ENCODE results near the gene SQSTM1.

The SQSTM1 gene

DNA sequence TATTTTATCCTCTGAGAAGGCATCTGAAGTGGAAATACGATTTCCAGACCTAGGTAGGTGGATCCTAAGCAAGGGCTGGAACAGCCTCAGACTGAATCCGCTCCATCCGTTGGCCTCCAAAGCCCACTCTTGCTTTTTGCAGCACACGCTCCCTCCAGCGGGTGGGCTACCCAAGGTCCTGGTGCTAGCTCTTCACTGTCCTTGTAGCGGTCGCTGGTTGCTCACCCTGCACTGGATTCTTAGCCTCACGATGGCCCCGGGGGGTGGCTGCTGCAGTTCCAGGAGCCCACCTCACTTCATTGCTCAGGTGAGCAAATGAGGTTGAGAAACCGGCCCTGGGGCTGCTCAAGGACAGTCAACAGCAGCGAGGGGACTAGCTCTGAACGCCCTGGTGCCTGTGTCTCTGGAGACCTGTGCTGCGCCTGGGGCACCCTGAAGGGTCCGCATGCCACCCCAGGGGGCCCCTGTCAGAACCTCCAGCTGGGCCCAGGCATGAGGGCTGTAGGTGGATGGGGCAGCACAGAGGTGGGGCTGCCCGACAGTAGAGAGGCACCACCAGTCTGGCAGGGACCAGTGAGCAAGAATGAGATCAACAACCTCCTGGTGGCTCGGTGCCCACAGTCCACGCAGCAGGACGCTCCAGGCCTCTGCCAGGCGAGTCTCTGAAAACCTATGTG is 18.4 kb upstream of the SQSTM1 start:
- no peak for DNase-seq (ENCODE audit: low read depth)
- TF ChIP-seq, protein P1, sequence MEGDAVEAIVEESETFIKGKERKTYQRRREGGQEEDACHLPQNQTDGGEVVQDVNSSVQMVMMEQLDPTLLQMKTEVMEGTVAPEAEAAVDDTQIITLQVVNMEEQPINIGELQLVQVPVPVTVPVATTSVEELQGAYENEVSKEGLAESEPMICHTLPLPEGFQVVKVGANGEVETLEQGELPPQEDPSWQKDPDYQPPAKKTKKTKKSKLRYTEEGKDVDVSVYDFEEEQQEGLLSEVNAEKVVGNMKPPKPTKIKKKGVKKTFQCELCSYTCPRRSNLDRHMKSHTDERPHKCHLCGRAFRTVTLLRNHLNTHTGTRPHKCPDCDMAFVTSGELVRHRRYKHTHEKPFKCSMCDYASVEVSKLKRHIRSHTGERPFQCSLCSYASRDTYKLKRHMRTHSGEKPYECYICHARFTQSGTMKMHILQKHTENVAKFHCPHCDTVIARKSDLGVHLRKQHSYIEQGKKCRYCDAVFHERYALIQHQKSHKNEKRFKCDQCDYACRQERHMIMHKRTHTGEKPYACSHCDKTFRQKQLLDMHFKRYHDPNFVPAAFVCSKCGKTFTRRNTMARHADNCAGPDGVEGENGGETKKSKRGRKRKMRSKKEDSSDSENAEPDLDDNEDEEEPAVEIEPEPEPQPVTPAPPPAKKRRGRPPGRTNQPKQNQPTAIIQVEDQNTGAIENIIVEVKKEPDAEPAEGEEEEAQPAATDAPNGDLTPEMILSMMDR (IDR thresholded peaks at IDR 0.05; ENCODE audit: low read depth, low read length, missing control alignments), result no peak
- no peak overlapping the region for H3K4me3 ChIP-seq (ENCODE audit: low read depth, low read length)

DNA sequence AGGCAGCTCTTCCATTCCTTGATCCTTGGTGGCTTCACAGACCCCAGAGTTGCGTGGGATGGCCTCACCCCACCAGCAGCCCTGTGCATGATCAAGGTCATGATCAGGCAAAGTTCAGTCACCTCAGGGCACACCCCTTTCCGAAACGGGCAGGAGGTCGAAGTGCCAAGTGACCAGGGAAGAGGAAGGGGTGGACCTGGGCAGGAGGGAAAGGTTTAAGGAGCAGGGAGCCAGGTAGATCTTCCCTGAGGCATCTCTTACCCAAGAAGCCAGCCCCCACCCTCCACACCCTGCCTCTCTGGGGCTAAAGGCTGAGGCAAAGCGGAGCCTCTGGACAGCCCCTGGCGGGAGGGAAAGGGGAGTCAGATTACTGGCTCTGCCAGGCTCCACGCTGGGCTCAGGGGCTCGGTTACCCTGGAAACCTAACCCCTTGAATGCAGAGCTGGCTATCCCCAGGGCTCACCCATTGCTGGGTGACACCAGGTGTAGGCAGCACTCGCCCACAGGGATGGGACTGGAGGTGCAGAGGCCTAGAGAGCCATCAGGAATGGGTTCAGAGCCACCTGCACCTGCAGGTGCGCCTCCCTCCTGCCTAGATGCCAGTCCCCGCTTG is 17.6 kb upstream of the SQSTM1 start:
- DNase-seq (ENCODE audit: low read depth), result no peak
- TF ChIP-seq, protein P1 (IDR thresholded peaks at IDR 0.05; ENCODE audit: low read depth, low read length, missing control alignments), result no peak
- H3K4me3 ChIP-seq (ENCODE audit: low read depth, low read length), result no peak overlapping the region

DNA sequence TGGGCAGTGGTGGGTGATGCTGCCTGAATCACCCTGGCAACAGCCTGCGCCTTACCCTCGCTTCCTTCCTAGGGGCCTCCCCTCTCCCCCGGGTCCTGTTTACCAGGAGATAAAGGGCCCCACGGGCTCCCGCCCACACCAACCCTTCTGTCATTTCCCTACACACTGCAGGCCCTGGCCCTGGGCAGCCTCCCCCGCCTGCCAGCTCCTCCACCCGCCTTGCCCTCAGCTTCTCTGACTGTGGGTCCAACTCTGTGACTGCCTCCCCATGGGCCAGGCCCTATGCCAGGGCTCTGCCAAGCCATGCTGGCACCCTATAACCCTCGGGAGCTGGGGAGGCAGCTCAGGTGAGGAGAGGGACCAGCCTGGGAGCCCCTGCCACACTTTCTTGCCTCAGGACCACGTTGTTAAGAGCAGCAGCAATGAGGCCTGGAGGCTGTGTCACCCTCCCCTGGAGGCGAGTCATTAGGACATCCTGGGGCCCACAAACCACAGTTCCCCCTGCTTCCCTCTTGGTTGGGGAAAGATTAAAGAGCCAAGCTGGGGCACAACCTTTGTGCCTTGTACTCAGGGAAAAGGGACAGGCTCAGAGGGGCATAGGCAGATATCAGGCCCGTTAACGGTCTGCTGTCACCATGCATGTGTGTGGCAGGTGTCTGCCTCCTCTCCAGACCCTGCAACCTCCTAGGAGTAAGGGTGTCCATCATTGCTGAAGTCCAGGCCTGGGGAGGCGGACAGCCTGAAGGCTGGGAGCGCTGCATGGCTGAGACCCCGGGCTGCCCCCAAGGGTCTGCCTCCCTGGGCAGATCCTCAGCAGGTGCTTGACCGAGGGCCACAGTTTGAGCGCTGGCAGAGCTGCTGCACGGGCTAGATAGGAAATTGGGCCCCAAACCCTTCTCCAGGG is 16.8 kb upstream of the SQSTM1 start:
- H3K4me3 ChIP-seq (ENCODE audit: low read depth, low read length), result no peak overlapping the region
- no peak for DNase-seq (ENCODE audit: low read depth)
- TF ChIP-seq, protein P1 (IDR thresholded peaks at IDR 0.05; ENCODE audit: low read depth, low read length, missing control alignments), result no peak

DNA sequence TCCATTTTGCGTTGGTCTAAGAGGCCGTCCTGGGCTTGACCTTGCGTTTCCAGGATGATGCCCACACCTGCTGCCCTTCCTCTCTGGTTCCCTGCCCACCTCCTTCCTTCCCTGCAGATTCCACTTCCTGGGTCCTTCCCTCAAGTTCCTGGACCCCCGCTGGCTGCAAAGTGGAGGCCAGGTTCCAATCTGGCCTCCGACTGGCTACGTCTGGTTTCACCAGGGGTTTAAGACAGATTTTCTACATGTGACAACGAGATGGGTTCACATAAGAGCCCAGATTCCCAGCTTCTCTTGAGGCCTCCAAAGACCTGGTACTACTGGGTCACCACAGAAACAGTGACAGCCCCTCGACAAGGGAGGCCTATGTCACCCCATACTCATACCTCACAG is 16.2 kb upstream of the SQSTM1 start:
- H3K4me3 ChIP-seq (ENCODE audit: low read depth, low read length), result no peak overlapping the region; the same call in 1 of the 2 replicates
- TF ChIP-seq, protein P1 (IDR thresholded peaks at IDR 0.05; ENCODE audit: low read depth, low read length, missing control alignments), result no peak
- no peak for DNase-seq (ENCODE audit: low read depth)

DNA sequence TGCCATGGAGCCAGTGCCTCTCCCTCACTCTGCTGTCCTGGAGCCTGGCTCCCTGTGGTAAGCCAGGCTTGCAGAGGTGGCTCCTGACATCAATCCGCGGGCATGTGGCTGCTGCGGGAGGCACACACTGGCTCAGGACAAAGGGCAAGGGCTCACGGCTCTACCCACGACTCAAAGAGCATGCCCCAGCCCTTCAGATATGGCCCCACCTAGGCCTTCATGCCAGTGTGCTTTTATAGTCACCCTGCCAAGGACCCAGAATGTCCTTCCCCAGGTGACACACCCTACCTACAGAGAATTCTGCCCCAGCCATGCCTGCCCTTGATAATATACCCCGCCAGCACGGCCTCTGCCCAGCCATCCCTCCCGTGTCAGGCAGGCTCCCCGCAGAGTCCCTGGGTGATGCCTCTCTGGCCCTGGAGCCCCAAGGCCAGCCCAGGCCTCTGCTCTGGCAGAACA is 15.6 kb upstream of the SQSTM1 start:
- peak overlapping the region; percentile 94 for H3K4me3 ChIP-seq (ENCODE audit: low read depth, low read length)
- no peak for DNase-seq (ENCODE audit: low read depth)
- TF ChIP-seq, protein P1 (IDR thresholded peaks at IDR 0.05; ENCODE audit: low read depth, low read length, missing control alignments), result no peak

DNA sequence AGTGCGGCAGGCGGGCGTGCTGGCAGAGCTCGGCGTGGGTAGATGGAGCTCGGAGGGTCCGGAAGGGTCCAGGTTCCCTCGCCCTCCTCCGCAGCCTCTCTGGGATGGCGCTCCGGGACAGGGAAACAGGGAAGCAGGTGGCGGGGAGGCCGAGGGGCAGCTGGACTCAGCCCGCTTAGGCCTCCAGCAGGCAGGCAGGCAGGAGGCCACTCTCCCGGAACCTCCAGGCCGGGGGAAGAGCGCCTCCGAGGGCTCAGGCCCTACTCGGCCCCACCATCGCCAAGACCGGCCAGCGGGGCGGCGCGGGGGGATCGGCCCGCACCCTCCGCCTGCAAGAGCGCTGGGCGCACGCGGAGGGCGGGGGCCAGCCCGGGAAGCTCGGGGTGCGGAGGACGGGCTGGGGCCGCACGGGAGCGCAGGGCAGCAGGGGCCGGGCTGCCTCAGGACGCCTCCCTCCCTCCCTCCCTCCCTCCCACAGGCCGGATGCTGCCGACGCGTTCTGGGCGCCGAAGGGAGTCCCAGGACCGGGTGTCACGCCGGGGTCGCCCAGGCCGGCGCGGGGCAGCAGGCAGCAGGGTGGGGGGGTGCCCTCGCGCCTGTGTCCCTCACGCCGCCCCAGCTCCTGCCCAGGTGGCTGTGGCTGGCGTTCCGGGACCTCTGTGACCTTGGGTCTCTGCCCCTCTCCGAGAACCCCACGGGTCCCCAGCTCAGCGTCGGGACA is 15.0 kb upstream of the SQSTM1 start:
- TF ChIP-seq, protein P1 (IDR thresholded peaks at IDR 0.05; ENCODE audit: low read depth, low read length, missing control alignments), result no peak
- no peak for DNase-seq (ENCODE audit: low read depth)
- peak overlapping the region; percentile 94 for H3K4me3 ChIP-seq (ENCODE audit: low read depth, low read length)
